ENCODE measurements around the gene ASTN2.

Gene ASTN2

DNA sequence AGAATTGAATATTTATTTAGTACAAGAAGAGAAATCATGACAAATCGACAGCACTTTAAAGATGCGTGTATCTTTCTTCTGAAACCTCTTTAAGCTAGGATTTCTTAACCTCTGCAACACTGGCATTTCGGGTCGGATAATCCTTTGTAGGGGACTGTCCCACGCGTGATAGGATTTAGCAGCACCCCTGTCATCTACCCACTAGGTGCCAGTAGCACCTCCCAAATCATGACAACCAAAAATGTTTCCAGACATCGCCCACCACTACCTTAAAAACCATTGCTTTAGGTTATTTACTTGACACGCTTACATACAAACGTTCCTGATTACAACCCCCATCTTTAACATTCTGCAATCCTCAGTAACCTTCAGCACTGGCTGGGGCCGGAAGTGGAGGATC lies 504.7 kb downstream of the ASTN2 start:
- TF ChIP-seq EZH2phosphoT487 (IDR thresholded peaks at IDR 0.05; ENCODE audit: borderline replicate concordance, low read length), result no peak
- TF ChIP-seq, protein P1, sequence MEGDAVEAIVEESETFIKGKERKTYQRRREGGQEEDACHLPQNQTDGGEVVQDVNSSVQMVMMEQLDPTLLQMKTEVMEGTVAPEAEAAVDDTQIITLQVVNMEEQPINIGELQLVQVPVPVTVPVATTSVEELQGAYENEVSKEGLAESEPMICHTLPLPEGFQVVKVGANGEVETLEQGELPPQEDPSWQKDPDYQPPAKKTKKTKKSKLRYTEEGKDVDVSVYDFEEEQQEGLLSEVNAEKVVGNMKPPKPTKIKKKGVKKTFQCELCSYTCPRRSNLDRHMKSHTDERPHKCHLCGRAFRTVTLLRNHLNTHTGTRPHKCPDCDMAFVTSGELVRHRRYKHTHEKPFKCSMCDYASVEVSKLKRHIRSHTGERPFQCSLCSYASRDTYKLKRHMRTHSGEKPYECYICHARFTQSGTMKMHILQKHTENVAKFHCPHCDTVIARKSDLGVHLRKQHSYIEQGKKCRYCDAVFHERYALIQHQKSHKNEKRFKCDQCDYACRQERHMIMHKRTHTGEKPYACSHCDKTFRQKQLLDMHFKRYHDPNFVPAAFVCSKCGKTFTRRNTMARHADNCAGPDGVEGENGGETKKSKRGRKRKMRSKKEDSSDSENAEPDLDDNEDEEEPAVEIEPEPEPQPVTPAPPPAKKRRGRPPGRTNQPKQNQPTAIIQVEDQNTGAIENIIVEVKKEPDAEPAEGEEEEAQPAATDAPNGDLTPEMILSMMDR (IDR thresholded peaks at IDR 0.05; ENCODE audit: low read depth, low read length, poor library complexity, severe bottlenecking), result no peak
- H3K27me3 ChIP-seq (ENCODE audit: control insufficient read depth, low read length), result no peaks in the 10 kb centered on the region
- H3K4me2 ChIP-seq (ENCODE audit: low read length), result no peak overlapping the region
- no peak overlapping the region for H3K27ac ChIP-seq (ENCODE audit: low read depth, low read length)
- H3K4me3 ChIP-seq (ENCODE audit: low read length), result no peak overlapping the region
- H4K20me1 ChIP-seq (ENCODE audit: control insufficient read depth, insufficient read depth, low read depth, low read length), result no peaks in the 10 kb centered on the region
- H3F3A ChIP-seq (ENCODE audit: control insufficient read depth, insufficient read depth), result no peaks in the 10 kb centered on the region
- no peaks in the 10 kb centered on the region for H3K4me1 ChIP-seq (ENCODE audit: control insufficient read depth, low read length)
- no peaks in the 10 kb centered on the region for H3K79me2 ChIP-seq (ENCODE audit: control insufficient read depth, low read length)
- no peaks in the 10 kb centered on the region for H3K9me2 ChIP-seq (replicated peaks; ENCODE audit: control insufficient read depth, low read length)
- no peaks in the 10 kb centered on the region for H3K9me3 ChIP-seq (ENCODE audit: control insufficient read depth, insufficient read depth, low read length)
- H3K36me3 ChIP-seq (ENCODE audit: control insufficient read depth, low read length), result no peaks in the 10 kb centered on the region

GRCh38 chr9:116907989-116908388 lies 506.9 kb downstream of the ASTN2 start:
- Histone ChIP-seq H3K36me3 (ENCODE audit: control insufficient read depth, low read length) (no peaks in the 10 kb centered on the region), H3K27me3 (ENCODE audit: control insufficient read depth, low read length) (no peaks in the 10 kb centered on the region), H3K9me2 (replicated peaks; ENCODE audit: control insufficient read depth, low read length) (no peaks in the 10 kb centered on the region), H3K4me2 (ENCODE audit: low read length) (no peak overlapping the region), H3K79me2 (ENCODE audit: control insufficient read depth, low read length) (no peaks in the 10 kb centered on the region), H3K27ac (ENCODE audit: low read depth, low read length) (no peak overlapping the region), H3K4me3 (ENCODE audit: low read length) (no peak overlapping the region), H3K9me3 (ENCODE audit: control insufficient read depth, insufficient read depth, low read length) (no peaks in the 10 kb centered on the region), H3K4me1 (ENCODE audit: control insufficient read depth, low read length) (no peaks in the 10 kb centered on the region), H4K20me1 (ENCODE audit: control insufficient read depth, insufficient read depth, low read depth, low read length) (no peaks in the 10 kb centered on the region), H3F3A (ENCODE audit: control insufficient read depth, insufficient read depth) (no peaks in the 10 kb centered on the region)
- TF ChIP-seq EZH2phosphoT487 (IDR thresholded peaks at IDR 0.05; ENCODE audit: borderline replicate concordance, low read length), result no peak
- TF ChIP-seq, protein P1 (IDR thresholded peaks at IDR 0.05; ENCODE audit: low read depth, low read length, poor library complexity, severe bottlenecking), result no peak

- no peaks in the 10 kb centered on the region for H3K79me2 ChIP-seq (ENCODE audit: control insufficient read depth, low read length)
- H3K9me3 ChIP-seq (ENCODE audit: control insufficient read depth, insufficient read depth, low read length), result no peaks in the 10 kb centered on the region
- no peaks in the 10 kb centered on the region for H3K9me2 ChIP-seq (replicated peaks; ENCODE audit: control insufficient read depth, low read length)
- no peak for TF ChIP-seq EZH2phosphoT487 (IDR thresholded peaks at IDR 0.05; ENCODE audit: borderline replicate concordance, low read length)
- TF ChIP-seq, protein P1 (IDR thresholded peaks at IDR 0.05; ENCODE audit: low read depth, low read length, poor library complexity, severe bottlenecking), result no peak
- H3K4me3 ChIP-seq (ENCODE audit: low read length), result no peak overlapping the region
- no peaks in the 10 kb centered on the region for H3K4me1 ChIP-seq (ENCODE audit: control insufficient read depth, low read length)
- no peaks in the 10 kb centered on the region for H3K36me3 ChIP-seq (ENCODE audit: control insufficient read depth, low read length)
- no peak overlapping the region for H3K27ac ChIP-seq (ENCODE audit: low read depth, low read length)
- no peaks in the 10 kb centered on the region for H4K20me1 ChIP-seq (ENCODE audit: control insufficient read depth, insufficient read depth, low read depth, low read length)
- no peaks in the 10 kb centered on the region for H3F3A ChIP-seq (ENCODE audit: control insufficient read depth, insufficient read depth)
- H3K4me2 ChIP-seq (ENCODE audit: low read length), result no peak overlapping the region
- no peaks in the 10 kb centered on the region for H3K27me3 ChIP-seq (ENCODE audit: control insufficient read depth, low read length)
These were observed 509.7 kb downstream of the ASTN2 start for GRCh38 chr9:116905171-116905588.

GRCh38 chr9:116904165-116904564 lies 510.7 kb downstream of the ASTN2 start:
- Histone ChIP-seq H3F3A (ENCODE audit: control insufficient read depth, insufficient read depth) (no peaks in the 10 kb centered on the region), H3K9me2 (replicated peaks; ENCODE audit: control insufficient read depth, low read length) (no peaks in the 10 kb centered on the region), H3K9me3 (ENCODE audit: control insufficient read depth, insufficient read depth, low read length) (no peaks in the 10 kb centered on the region), H4K20me1 (ENCODE audit: control insufficient read depth, insufficient read depth, low read depth, low read length) (no peaks in the 10 kb centered on the region), H3K79me2 (ENCODE audit: control insufficient read depth, low read length) (no peaks in the 10 kb centered on the region), H3K4me3 (ENCODE audit: low read length) (no peak overlapping the region), H3K27me3 (ENCODE audit: control insufficient read depth, low read length) (no peaks in the 10 kb centered on the region), H3K27ac (ENCODE audit: low read depth, low read length) (no peak overlapping the region), H3K4me2 (ENCODE audit: low read length) (no peak overlapping the region), H3K36me3 (ENCODE audit: control insufficient read depth, low read length) (no peaks in the 10 kb centered on the region), H3K4me1 (ENCODE audit: control insufficient read depth, low read length) (no peaks in the 10 kb centered on the region)
- no peak for TF ChIP-seq EZH2phosphoT487 (IDR thresholded peaks at IDR 0.05; ENCODE audit: borderline replicate concordance, low read length)
- TF ChIP-seq, protein P1 (IDR thresholded peaks at IDR 0.05; ENCODE audit: low read depth, low read length, poor library complexity, severe bottlenecking), result no peak

Measured in DOHH2 (cell line).